ENCODE data around the gene STMN3. TPM values are rescaled to one million over a fixed set of nuclear protein-coding genes. Genes with fewer than 3 reads are reported as not detected.

The STMN3 gene
- polyA plus RNA-seq, 1 of the 3 experiments (the other 2 are of a cell fraction), result 111 TPM

- ChIA-PET POLR2A (no interaction called here), CTCF (interaction anchor here (0.6 kb wide), 1 partner anchor 292 kb away, joined by 3 read pairs; no protein-coding TSS in a partner anchor)
- peaks cover 45% of the 10 kb centered on the region for H3K79me2 ChIP-seq (ENCODE audit: insufficient read depth)
These were observed 33.7 kb downstream of the STMN3 start for GRCh38 chr20:63619505-63619904.

GRCh38 chr20:63619086-63619485, 34.1 kb downstream of the STMN3 start:
- ChIA-PET POLR2A (no interaction called here), CTCF (interaction anchor here (1.3 kb wide), 1 partner anchor 420 kb away, joined by 3 read pairs; no protein-coding TSS in a partner anchor)

More at GRCh38 chr20:63619505-63619904, 33.7 kb downstream of the STMN3 start:
- no peaks in the 10 kb centered on the region for H3K4me1 ChIP-seq (ENCODE audit: control insufficient read depth in 1 of 2, insufficient read depth in 2 of 2, low read depth in 1 of 2, low read length in 1 of 2)
- H3K4me2 ChIP-seq, result no peak overlapping the region
- no peaks in the 10 kb centered on the region for H3F3A ChIP-seq (replicated peaks; ENCODE audit: insufficient read depth)
- no peaks in the 10 kb centered on the region for H3K27me3 ChIP-seq (ENCODE audit: insufficient read depth)
- no peaks in the 10 kb centered on the region for H3K9me3 ChIP-seq
- TF ChIP-seq EP300 (IDR thresholded peaks at IDR 0.05; ENCODE audit: borderline replicate concordance in 1 of 2, low read depth in 1 of 2, low read length in 1 of 2) (no peak), MEF2A (IDR thresholded peaks at IDR 0.05; ENCODE audit: borderline replicate concordance, low read depth) (no peak), MAX (IDR thresholded peaks at IDR 0.05; ENCODE audit: low read depth) (no peak), GABPA (IDR thresholded peaks at IDR 0.05; ENCODE audit: low read depth) (no peak), RFX5 (IDR thresholded peaks at IDR 0.05; ENCODE audit: low read length) (no peak), IRF3 (IDR thresholded peaks at IDR 0.05; ENCODE audit: low read depth, low read length) (no peak)
- H3K9ac ChIP-seq, result no peak overlapping the region
- H4K20me1 ChIP-seq (ENCODE audit: insufficient read depth), result no peaks in the 10 kb centered on the region
- WGBS (ENCODE audit: low lambda C conversion rate), result 90% methylated on average over 13 of the region's 13 CpGs
- H3K27ac ChIP-seq (ENCODE audit: low read depth in 2 of 2, low read length in 1 of 2), result no peak overlapping the region
- no peak overlapping the region for H2AFZ ChIP-seq (ENCODE audit: low read depth)
- H3K36me3 ChIP-seq (replicated peaks in 1 of 2; ENCODE audit: control insufficient read depth in 1 of 2, insufficient read depth in 2 of 2, low read length in 1 of 2), result peaks cover 7 to 12% of the 10 kb centered on the region in 2 experiments
- no peak for DNase-seq
- H3K4me3 ChIP-seq (ENCODE audit: low read depth in 2 of 2, low read length in 1 of 2), result no peak overlapping the region
- no peaks in the 10 kb centered on the region for H3K9me2 ChIP-seq

More at GRCh38 chr20:63619086-63619485, 34.1 kb downstream of the STMN3 start:
- H3K9me2 ChIP-seq, result no peaks in the 10 kb centered on the region
- no peak overlapping the region for H3K9ac ChIP-seq
- H3K79me2 ChIP-seq (ENCODE audit: insufficient read depth), result peaks cover 42% of the 10 kb centered on the region
- H3K4me1 ChIP-seq (ENCODE audit: control insufficient read depth in 1 of 2, insufficient read depth in 2 of 2, low read depth in 1 of 2, low read length in 1 of 2), result no peaks in the 10 kb centered on the region
- H3K27ac ChIP-seq (ENCODE audit: low read depth in 2 of 2, low read length in 1 of 2), result no peak overlapping the region
- no peak overlapping the region for H2AFZ ChIP-seq (ENCODE audit: low read depth)
- DNase-seq, result no peak
- no peak overlapping the region for H3K4me3 ChIP-seq (ENCODE audit: low read depth in 2 of 2, low read length in 1 of 2)
- TF ChIP-seq CHD2 (IDR thresholded peaks at IDR 0.05; ENCODE audit: low read length, partially characterized antibody) (no peak), GATA2 (CRISPR knock-in tag; IDR thresholded peaks at IDR 0.05) (no peak), FOXM1 (IDR thresholded peaks at IDR 0.05; ENCODE audit: low read depth) (no peak), SIN3A (IDR thresholded peaks at IDR 0.05; ENCODE audit: borderline replicate concordance, low read depth, low read length) (no peak)
- TF ChIP-seq, protein P1, sequence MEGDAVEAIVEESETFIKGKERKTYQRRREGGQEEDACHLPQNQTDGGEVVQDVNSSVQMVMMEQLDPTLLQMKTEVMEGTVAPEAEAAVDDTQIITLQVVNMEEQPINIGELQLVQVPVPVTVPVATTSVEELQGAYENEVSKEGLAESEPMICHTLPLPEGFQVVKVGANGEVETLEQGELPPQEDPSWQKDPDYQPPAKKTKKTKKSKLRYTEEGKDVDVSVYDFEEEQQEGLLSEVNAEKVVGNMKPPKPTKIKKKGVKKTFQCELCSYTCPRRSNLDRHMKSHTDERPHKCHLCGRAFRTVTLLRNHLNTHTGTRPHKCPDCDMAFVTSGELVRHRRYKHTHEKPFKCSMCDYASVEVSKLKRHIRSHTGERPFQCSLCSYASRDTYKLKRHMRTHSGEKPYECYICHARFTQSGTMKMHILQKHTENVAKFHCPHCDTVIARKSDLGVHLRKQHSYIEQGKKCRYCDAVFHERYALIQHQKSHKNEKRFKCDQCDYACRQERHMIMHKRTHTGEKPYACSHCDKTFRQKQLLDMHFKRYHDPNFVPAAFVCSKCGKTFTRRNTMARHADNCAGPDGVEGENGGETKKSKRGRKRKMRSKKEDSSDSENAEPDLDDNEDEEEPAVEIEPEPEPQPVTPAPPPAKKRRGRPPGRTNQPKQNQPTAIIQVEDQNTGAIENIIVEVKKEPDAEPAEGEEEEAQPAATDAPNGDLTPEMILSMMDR (IDR thresholded peaks at IDR 0.05), result no peak
- no peaks in the 10 kb centered on the region for H3F3A ChIP-seq (replicated peaks; ENCODE audit: insufficient read depth)
- H3K27me3 ChIP-seq (ENCODE audit: insufficient read depth), result no peaks in the 10 kb centered on the region
- peaks cover 7 to 12% of the 10 kb centered on the region in 2 experiments for H3K36me3 ChIP-seq (replicated peaks in 1 of 2; ENCODE audit: control insufficient read depth in 1 of 2, insufficient read depth in 2 of 2, low read length in 1 of 2)
- H4K20me1 ChIP-seq (ENCODE audit: insufficient read depth), result no peaks in the 10 kb centered on the region
- 89% methylated on average over 14 of the region's 16 CpGs for WGBS (ENCODE audit: low lambda C conversion rate)
- no peaks in the 10 kb centered on the region for H3K9me3 ChIP-seq
- no peak overlapping the region for H3K4me2 ChIP-seq
